HG02678 (cell line): ENCODE measurements around the gene GLUD1.
"Not testable (repeated sequence)": the region's sequence is repeated elsewhere in the genome, so short reads cannot be mapped to it uniquely, and the experiment has no call there.

Source experiments
- ATAC-seq: cut with Tn5 transposase; IDR thresholded peaks from one replicate; pipeline ENCODE4 v1.9.1; 2021; ENCODE audit warnings: mild to moderate bottlenecking, moderate library complexity; ENCODE audit not compliant: unreplicated experiment

The GLUD1 gene

GRCh38 chr10:87053577-87054181, 41.0 kb downstream of the GLUD1 start:
- ATAC-seq = no peak

- no peak for ATAC-seq
Observed at GRCh38 chr10:87053111-87053510, 41.5 kb downstream of the GLUD1 start.

- ATAC-seq = no peak
Observed at GRCh38 chr10:87045434-87045938, 49.2 kb downstream of the GLUD1 start.

- ATAC-seq = not testable (repeated sequence)
Observed at GRCh38 chr10:87043579-87043978, 51.1 kb downstream of the GLUD1 start.

- ATAC-seq = no peak
Observed at GRCh38 chr10:87038786-87039185, 55.9 kb downstream of the GLUD1 start.

GRCh38 chr10:87038286-87038717, 56.3 kb downstream of the GLUD1 start:
- ATAC-seq = no peak

- no peak for ATAC-seq
Observed at GRCh38 chr10:87036623-87037022, 58.0 kb downstream of the GLUD1 start.

GRCh38 chr10:87030912-87031635, 63.6 kb downstream of the GLUD1 start:
- no peak for ATAC-seq

GRCh38 chr10:87030419-87030818, 64.2 kb downstream of the GLUD1 start:
- not testable (repeated sequence) for ATAC-seq

- not testable (repeated sequence) for ATAC-seq
Observed at GRCh38 chr10:87026747-87027508, 67.7 kb downstream of the GLUD1 start.

GRCh38 chr10:87025285-87025958, 69.2 kb downstream of the GLUD1 start:
- not testable (repeated sequence) for ATAC-seq

GRCh38 chr10:87020056-87020455, 74.6 kb downstream of the GLUD1 start, which contains the start of gene FAM25A:
Gene FAM25A, plus strand, starts transcription at chr10:87020294. Its CDS starts 31 bp downstream, at chr10:87020325.
- ATAC-seq = not testable (repeated sequence)

GRCh38 chr10:87019504-87019903, 75.1 kb downstream of the GLUD1 start:
- ATAC-seq = not testable (repeated sequence)

- not testable (repeated sequence) for ATAC-seq
Observed at GRCh38 chr10:87019066-87019465, 75.6 kb downstream of the GLUD1 start.

- not testable (repeated sequence) for ATAC-seq
Observed at GRCh38 chr10:87018127-87018526, 76.5 kb downstream of the GLUD1 start.

GRCh38 chr10:87014986-87015716, 79.5 kb downstream of the GLUD1 start:
- ATAC-seq = not testable (repeated sequence)

- ATAC-seq = not testable (repeated sequence)
Observed at GRCh38 chr10:87013528-87013927, 81.1 kb downstream of the GLUD1 start.

GRCh38 chr10:87009134-87009696, 85.4 kb downstream of the GLUD1 start:
- not testable (repeated sequence) for ATAC-seq

- not testable (repeated sequence) for ATAC-seq
Observed at GRCh38 chr10:87008303-87008702, 86.3 kb downstream of the GLUD1 start.

GRCh38 chr10:87007674-87008073, 87.0 kb downstream of the GLUD1 start:
- not testable (repeated sequence) for ATAC-seq
